Omental fat pad (tissue), 4 donors: ENCODE data around the gene DOK7. TPM values are rescaled to one million over a fixed set of nuclear protein-coding genes. Genes with fewer than 3 reads are reported as not detected.

ENCODE experiments used
- ATAC-seq: fragments of 150-250 bp; one replicate; pipeline ENCODE4 v1.9.1; 2016; ENCODE audit warnings: mild to moderate bottlenecking, moderate library complexity; ENCODE audit not compliant: low FRiP score
- DNase-seq: peaks from one replicate; pipeline ENCODE4 v3.0.0-alpha.2; 2019; ENCODE audit warnings: low spot score
- total RNA-seq, 4 donors: library from RNA; depleted of rRNA; stranded (reverse); fragments of >200 nt; gene quantifications; one replicate each; pipeline ENCODE4 v1.1.0, GENCODE V29; 2016
- TF ChIP-seq, protein P1 (sequence below), 3 donors: fragments of 450-650 bp; IDR thresholded peaks; one replicate each; pipeline ENCODE4 v1.5.1; 2016 to 2017; ENCODE audit warnings: antibody characterized with exemption in 3 of 3, mild to moderate bottlenecking in 3 of 3, moderate library complexity in 2 of 3

DOK7 gene
- total RNA-seq, 4 donors from 2014 or later = not detected

DNA sequence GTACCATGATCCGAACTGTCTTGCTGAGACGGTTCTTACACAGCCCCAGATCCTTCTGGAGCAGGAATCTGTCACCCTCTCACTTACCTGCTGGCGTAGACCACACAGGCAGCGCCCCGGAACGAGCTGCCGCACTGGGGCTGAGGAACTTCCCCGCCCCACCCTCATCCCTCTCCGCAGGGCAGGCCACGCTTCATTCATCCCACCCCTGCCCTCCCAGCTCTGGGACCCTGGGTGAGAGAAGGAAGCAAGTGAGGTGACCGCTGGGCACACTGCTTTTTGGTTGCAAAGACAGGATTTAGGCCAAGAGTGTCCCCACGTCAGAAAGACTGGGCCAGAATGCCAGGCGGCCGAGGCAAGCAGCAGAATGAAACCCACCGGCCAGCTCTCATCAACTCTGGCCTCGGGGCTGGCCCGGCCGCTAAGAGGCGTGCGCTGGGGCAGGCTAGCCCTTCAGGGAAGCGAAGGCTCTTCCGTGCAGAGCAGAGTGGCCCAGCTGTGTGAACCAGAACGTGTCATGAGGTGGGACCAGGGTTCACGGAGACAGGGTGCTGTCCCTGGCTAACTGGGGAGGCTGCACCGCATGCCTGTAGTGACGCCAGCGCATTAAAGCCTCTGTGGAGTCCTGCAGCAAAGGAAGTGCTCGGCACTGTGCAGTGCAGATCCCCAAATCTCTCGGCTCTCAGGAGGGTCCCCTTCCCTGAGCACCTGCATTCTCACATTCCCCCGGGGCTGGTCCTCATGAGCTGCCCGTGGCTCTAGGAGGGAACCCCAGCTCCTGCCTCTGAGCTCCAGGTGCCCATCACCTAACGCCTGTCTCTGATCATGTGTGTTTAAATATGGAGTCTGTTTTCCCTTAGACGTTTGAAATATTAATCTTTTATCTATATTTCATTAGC lies 62.7 kb downstream of the DOK7 start:
- DNase-seq = no peak
- TF ChIP-seq, protein P1, sequence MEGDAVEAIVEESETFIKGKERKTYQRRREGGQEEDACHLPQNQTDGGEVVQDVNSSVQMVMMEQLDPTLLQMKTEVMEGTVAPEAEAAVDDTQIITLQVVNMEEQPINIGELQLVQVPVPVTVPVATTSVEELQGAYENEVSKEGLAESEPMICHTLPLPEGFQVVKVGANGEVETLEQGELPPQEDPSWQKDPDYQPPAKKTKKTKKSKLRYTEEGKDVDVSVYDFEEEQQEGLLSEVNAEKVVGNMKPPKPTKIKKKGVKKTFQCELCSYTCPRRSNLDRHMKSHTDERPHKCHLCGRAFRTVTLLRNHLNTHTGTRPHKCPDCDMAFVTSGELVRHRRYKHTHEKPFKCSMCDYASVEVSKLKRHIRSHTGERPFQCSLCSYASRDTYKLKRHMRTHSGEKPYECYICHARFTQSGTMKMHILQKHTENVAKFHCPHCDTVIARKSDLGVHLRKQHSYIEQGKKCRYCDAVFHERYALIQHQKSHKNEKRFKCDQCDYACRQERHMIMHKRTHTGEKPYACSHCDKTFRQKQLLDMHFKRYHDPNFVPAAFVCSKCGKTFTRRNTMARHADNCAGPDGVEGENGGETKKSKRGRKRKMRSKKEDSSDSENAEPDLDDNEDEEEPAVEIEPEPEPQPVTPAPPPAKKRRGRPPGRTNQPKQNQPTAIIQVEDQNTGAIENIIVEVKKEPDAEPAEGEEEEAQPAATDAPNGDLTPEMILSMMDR (IDR thresholded peaks at IDR 0.05) = no peak
- ATAC-seq = no peak

DNA sequence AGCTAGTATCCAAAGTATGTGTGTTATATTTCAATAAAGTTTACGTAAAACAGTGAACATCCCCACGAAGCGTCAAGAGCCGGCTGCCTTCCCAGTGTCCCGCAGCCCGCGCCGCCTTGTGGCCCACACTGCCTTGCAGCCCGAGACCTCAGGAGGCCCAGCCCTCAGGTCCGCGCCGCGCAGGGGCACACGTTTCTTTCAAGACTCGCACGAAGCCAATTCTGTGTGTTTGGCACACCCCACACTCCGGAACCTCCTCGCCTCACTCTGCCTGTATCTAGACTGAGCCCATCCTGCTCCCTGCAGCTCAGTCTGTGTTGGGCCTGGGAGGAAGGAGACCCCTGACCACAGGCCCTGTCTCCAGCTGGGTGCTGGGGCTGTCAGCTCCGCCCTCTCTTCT lies 63.4 kb downstream of the DOK7 start:
- ATAC-seq (no peak), DNase-seq (no peak)
- TF ChIP-seq, protein P1 (IDR thresholded peaks at IDR 0.05) = no peak

DNA sequence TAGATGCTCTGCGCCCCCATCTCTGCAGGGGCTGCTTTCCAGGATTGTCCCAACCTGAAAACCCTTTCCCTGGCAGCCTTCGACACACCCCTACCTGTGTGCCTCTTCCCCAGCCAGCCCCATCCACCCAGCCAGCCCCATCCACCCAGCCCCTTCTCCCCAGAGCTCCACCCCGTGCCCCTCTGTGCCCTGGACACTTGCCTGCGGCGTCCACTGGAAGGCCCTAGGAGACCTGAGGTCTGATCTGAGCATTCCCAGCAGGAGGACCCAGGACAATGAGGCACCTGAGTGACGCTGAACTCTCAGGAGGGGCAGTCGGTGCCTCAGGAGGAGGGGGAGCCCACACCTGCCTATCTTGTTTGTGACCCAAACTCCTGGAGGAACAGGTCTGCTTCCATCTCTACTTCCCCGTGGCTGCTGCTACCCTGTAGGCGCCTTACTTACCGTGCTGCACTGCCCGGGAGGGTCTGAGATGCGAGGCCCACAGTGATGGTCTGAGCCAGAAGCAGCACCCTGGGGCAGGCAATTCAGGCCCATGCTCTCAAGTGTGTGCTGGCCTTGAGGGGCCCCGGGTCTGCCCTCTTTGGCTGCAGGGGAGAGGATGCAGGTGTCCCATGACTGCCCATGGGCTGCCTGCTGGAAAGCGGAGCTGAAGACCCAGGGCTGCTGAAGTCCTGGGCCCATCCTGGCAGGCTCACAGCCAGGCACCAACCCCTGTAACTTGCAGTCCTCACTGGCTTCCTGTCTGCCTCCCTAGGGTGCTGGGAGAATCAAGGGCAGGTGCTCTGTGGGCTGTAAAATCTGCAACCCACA lies 64.2 kb downstream of the DOK7 start:
- TF ChIP-seq, protein P1 (IDR thresholded peaks at IDR 0.05) = no peak
- ATAC-seq (no peak), DNase-seq (no peak)

- TF ChIP-seq, protein P1 (IDR thresholded peaks at IDR 0.05) = no peak
- ATAC-seq (no peak), DNase-seq (no peak)
Measured at GRCh38 chr4:3527914-3528876, 65.1 kb downstream of the DOK7 start.

DNA sequence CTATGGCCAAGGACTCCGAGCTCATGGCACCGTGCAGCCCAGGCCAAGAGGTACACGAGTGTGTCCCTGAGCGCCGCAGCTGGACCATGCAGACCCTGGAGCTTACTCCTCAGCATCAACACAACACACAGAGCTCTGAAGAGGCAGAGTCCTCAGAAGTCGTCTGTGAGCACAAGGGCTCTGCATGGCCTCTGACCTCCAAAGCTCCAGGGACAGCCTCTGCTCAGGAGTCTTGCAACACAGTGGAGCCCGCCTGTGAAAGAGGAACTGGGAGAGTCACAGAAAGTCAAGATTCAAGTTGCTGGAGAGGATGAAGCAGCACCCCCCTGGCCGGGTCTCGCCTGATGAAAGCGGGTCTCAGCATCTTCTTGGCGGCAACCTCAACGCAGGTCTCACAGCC lies 66.3 kb downstream of the DOK7 start:
- TF ChIP-seq, protein P1 (IDR thresholded peaks at IDR 0.05) = no peak
- ATAC-seq (no peak), DNase-seq (no peak)

- TF ChIP-seq, protein P1 (IDR thresholded peaks at IDR 0.05) = no peak
- DNase-seq (no peak), ATAC-seq (no peak)
Measured at GRCh38 chr4:3530051-3530450, 66.9 kb downstream of the DOK7 start.
